SKM-1 treated with dmso at 0.1 percent for 144 hours (cell line): ENCODE data around the gene ZDHHC24.
"Not testable (repeated sequence)": the region's sequence is repeated elsewhere in the genome, so short reads cannot be mapped to it uniquely, and the experiment has no call there.

Source experiments
- DNase-seq: peaks from one replicate; lab custom pipeline; 2025; ENCODE audit not compliant: unreplicated experiment; lab: John Stamatoyannopoulos, UW

ZDHHC24 gene, protein sequence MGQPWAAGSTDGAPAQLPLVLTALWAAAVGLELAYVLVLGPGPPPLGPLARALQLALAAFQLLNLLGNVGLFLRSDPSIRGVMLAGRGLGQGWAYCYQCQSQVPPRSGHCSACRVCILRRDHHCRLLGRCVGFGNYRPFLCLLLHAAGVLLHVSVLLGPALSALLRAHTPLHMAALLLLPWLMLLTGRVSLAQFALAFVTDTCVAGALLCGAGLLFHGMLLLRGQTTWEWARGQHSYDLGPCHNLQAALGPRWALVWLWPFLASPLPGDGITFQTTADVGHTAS

DNA sequence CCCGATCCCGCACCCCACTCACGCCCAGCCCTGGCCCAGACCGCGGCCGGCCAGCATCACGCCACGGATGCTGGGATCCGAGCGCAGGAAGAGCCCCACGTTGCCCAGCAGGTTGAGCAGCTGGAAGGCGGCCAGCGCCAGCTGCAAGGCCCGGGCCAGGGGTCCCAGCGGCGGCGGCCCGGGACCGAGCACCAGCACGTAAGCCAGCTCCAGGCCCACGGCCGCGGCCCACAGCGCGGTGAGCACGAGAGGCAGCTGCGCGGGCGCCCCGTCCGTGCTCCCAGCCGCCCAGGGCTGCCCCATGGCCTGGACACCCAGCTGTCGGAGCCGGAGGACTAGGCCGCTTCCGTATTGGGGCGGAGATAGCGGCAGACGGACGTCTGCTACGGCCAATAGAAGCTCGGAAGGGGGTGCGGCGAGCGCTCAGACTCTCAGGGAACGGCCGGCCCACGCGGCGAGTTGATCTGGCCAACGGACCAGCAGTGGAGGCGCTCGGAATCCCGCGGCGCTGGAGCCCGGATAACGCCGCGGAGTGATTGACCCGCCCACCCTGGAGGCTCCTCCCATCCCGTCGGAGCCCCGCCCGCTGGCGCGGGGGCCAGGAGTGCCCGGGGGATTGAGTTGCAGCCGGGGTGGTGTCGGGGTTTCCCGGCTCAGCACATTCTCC lies at the start of gene ZDHHC24:
Gene ZDHHC24, minus strand, starts transcription at position 348 of the 667 bp plus-strand sequence. Its CDS starts 45 bp downstream, at position 303.
- DNase-seq: peak; percentile 94

DNA sequence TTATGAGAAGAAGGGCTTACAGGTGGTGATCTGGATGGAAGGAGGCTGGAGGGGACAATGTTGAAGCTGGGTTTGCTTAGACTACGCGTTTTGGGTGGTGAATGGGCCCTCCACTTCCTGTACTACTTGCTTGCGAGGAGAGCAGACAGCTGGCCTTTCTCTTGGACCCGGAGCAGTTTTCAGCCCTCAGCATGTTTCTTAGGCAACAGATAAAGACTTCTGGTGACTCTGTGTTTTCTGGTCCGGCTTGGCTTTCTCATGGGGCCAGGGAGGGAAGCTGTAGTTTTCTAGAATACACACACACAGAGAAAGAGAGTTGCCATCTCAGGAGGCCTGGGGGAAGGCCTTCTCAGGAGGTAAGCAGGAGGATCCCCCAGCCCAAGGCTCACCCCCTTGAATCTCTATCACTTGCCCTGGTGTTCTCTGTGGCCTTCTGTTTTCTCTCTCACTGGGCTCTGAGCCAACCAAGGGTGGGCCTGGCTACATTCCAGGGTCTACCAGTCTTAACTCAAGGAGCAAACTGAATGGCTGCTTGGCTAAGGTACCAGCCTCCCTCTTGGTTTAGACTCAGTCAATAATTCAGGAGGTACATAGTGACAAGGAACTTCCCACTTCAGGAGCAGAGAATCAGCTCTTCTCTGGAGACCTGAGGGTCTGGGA lies 49.5 kb upstream of the ZDHHC24 start:
- peak; percentile 49 for DNase-seq

DNA sequence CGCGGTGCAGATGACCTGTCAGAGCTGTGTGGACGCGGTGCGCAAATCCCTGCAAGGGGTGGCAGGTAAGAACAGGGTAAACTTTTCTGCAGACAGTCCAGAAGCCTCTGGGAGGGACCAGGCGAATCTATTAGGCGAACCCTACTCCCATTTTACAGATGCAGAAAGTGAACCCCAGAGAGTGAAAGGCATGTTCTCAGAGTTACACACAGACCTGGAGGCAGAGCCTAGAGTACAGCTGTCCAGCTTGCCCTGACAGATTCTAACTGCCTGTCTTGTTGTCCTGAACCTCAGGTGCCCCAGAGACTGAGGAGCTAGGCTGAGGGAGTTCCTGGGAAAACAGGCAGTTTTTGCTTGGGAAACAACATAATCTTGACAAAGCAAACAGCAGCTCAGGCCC lies 47.8 kb upstream of the ZDHHC24 start:
- no peak for DNase-seq

DNA sequence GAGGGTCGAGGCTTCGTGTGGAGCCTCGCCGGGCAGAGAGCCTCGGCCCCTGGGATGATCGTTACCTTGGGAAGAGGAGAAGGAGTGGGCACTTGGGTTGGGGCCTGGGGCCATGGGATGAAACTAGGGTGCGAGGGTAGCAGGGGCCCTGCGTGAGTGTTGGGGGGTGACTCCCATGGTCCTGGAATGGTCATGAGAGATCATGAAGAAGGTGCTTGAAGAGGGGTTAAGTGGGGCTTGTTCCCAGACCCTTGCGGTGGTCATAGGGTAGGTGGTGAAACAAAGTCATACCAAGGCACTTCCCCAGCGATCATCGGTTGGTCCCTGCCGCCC lies 47.4 kb upstream of the ZDHHC24 start:
- no peak for DNase-seq

DNA sequence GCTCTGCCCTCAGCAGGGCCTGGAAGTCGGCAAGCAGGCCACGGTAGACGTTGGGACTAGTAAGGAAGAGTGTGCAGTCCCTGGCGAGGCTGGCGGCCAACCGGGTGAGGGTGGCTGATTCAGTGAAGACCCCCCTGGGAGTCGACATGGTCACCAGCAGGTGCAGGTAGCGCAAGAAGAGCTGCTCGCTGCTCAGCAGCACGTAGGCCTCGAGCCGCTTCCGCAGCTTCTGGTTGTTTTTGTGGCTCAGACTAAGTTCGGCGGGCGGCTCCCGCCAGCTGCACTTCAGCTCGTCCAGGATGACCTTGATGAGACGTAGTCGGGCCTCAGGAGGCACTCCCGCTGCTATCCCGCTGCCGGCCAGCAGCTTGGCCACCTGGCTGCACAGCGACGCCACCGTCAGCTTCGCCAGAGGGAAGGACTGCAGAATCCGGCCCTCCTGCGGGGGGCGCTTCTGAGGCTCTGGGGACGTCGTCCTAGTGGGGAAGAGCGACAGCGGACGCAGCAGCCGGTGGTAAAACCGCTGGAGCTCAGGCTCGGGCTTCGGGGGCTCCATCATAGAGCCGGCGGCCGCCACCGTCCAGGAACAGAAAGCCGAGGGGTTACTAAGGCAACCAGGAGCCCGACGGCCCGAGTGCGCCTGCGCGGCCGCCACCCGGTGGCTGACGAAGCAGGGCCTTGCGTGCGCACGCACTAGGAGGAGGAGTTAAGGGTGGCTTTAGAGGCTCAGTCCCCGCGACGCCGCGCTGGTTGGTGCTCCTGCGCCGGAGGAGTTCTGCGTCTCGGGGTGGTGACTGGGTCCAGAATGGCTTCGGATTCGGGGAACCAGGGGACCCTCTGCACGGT lies 46.8 kb upstream of the ZDHHC24 start, which contains the start of the genes CCDC87 and CCS:
Gene CCDC87, minus strand, starts transcription at position 607 of the 846 bp plus-strand sequence. Its CDS starts 48 bp downstream, at position 559.
Gene CCS, plus strand, starts transcription at position 729 of the 846 bp plus-strand sequence. Its CDS starts 77 bp downstream, at position 806.
- DNase-seq: peak; percentile 92

DNA sequence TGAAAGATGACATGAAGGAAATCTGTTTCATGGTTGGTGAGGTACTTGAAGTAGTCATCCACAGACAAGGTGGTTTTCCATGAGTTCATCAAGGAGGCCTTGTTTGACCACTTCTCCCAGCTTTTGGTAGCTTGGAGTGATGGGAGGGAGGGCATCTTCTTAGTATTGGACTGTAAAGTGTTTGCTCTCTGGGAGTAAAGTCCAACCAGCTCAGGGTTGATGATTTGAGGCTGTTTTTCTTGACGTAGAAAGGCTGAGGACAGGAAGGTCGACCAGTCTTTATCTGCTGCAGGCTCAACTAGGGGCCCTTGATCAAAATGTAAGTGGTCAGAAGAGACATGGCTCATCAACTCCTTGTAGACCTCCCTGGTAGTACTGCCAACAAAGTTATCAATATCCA lies 45.3 kb upstream of the ZDHHC24 start:
- no peak for DNase-seq

DNA sequence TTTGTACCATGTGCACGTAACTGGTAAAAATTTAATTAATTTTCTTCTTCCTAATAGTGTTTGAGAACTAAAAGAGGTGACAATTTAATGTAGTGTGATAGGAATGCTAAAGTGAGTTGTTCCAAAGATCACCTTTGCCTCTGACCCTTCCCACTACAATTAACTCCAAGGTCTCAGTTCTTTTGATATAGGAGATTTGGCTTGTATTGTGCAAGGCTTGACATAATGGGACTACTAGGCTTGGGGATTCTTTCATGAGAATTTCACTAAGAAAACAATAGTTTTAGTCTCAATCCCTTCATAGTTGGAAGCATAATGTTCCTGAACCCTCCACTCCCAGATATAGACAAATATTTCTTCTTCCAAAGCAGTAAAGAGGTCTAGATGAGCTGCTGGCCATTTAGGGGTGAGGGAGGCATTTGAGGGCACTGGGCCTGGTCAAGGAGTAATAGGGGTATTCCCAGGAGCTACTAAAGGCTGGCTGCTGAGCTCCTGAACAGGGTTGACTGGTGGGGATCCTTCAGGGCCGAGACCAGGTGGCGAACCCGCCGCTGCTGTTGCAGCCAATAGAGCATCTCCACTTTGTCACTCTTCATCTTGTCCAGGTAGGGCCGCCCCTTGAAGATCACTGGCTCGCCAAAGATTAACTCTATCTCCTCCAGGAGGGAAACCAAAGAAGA lies 44.3 kb upstream of the ZDHHC24 start:
- no peak for DNase-seq

DNA sequence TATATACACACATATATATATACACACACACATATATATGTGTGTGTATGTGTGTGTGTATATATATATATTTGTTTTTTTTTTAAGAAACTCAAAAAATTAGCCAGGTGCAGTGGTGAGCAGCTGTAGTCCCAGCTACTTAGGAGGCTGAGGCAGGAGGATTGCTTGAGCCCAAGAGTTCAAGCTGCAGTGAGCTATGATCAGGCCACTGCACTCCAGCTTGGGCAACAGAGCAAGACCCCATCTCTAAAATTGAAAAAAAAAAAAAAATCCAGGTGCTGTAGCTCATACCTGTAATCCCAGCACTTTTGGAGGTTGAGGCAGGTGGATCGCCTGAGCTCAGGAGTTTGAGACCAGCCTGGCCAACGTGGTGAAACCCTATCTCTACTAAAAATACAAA lies 43.5 kb upstream of the ZDHHC24 start:
- DNase-seq: not testable (repeated sequence)

DNA sequence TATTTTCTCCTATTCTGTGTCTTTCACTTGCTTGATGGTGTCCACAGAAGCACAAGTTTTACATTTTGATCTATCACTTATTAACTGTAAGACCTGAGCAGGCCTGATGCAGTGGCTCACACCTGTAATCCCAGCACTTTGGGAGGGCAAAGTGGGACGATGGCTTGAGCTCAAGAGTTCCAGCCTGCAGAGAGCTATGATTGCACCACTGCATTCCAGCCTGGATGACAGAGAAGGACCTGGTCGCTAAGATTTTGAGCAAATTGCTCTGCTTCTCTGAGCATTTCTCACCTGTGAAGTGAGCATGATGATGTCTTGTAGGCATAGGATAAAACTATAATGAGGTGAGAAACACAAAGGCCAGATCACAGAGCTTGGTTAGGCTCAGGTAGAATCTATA lies 40.3 kb upstream of the ZDHHC24 start:
- DNase-seq: no peak

DNA sequence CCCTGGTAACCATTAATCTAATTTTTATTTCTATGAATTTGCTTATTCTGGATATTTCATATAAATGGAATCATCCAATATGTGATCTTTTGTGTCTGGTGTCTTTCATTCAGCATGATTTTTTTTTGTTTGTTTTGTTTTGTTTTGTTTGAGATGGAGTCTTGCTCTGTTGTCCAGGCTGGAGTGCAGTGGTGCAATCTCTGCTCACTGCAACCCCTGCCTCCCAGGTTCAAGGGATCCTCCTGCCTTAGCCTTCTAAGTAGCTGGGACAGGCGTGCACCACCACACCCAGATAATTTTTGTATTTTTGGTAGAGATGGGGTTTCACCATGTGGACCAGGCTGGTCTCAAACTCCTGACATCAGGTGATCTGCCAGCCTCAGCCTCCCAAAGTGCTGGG lies 39.6 kb upstream of the ZDHHC24 start:
- not testable (repeated sequence) for DNase-seq

DNA sequence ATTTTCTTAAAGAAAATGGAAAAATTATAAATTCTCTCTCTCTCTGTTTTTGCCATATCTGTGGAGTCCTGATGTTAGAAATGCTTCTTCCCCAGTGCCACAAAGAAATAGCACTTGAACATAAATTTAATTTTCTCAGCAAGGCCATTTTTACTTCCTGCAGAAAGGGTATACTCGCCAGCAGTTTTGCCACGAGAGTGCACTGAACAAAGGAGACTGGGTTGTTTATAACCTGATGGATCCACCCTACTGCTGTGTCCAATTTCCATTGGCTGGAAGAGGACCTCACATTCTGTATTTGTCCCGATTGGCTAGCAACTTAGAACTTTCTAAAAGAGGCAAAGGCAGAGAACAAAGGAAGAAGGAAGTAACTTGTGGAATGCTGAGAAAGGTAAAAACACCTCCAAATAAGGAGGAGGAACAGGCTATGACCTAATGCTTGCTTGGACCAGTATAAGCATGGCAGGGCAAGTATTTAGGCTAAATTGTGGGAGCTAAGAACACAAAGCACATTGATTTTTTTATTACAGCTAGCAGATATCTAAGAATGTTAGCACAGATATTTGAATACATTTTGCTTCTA lies 36.8 kb upstream of the ZDHHC24 start:
- not testable (repeated sequence) for DNase-seq

DNA sequence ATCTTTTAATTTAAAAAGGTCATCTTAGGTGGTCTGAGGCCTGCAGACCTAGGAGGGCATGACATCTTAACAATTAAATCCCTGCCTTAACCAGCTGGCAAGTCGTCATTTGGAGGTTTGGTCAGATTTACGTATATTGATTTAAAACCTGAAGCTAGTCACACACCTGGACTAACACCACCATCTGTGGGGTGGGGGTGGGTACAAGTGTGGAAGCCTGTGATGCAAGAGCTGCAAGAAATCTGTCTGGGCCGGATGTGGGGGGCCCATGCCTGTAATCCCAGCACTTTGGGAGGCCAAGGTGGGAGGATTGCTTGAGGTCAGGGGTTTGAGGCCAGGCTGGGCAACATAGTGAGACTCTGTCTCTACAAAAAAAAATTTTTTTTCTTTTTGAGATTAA lies 35.4 kb upstream of the ZDHHC24 start:
- DNase-seq: no peak

DNA sequence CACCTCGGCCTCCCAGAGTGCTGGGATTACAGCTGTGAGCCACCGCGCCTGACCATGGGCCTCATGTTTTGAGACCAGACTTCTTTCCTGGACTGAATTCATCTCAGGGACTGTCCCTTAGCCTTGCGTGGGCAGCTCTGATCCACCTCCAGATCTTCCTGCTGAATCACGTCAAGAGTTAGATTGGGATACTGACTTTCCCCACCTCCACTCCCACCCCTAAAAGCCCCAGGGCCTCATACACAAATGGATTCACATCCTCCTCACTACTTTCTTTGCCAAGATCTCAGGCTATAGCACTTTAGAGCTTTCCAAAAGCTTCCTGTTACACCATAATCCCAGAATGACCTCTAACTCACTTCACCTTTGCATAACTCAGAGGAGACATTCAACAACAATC lies 35.0 kb upstream of the ZDHHC24 start:
- DNase-seq: no peak

DNA sequence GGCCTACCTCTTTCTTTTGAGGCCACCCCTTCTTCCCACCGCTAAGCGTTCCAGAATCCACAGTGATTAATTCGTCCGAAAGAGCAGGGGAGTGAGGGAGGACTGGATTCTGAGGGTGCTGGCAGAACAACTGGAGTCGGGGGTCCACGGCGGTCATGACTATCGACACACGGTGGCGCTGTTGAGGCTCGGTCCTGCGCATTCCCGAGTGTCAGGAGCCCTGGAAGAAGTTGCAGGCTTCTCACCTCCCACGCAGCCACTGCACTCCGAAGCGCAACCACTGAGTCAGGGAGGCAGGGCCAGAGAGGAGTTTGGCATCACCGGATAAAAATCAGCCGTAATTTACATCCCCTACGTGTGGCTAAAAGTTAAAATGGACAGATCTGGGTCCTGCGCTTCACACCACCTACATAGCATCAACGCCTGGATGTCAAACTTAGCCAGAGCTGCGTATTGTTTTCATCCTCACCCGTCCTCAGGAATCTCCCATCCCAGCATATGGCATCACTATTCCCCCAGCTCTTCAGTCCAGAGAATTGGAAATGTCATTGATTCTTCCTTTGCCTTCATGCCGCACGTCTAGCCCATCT lies 33.3 kb upstream of the ZDHHC24 start:
- peak; percentile 31 for DNase-seq

DNA sequence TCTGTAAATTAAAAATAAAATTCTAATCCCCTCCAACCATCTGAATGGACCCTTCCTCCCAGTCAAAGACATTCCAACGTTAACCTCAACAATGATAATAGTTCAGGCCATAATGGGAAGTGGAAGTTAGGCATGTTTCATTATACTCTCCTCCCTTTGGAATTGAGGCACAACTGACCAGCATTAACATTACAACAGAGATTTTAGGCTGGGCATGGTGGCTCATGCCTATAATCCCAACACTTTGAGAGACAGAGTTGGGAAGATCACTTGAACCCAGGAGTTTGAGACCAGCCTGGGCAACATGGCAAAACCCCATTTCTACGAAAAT lies 25.0 kb upstream of the ZDHHC24 start:
- DNase-seq: no peak

DNA sequence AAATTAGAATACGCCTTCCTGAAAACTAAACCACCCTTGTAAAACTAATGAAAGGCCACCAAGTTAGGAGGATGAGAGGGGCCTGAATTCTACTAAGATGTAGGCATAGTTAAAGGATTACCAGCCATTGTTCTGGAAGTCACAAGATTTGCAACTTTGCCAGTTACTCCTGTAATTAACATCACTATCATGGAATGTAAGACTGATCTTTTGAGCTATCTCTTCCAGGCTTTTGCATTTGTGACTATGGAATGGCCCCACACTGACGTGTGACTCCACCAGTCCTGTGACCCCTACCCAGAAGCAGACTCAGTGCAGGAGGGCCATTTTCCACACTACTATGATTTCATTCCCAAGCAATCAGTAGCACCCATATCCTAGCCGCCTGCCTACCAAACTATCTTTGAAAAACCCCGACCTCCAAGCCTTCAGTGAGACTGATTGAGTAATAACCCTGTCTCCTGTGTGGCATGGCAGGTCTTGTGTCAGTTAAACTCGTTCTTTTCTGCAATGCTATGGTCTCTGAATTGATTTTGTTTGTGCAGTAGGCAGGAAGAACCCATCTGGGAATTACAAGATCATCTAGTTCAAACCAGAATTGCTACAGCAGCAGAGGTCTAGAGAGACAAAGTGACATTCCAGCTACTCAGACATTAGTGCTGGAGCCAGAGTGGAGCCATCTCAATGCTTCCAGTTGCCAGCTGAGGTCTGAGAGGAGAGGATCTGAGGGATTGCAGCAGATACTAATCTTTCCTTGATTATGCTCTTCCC lies 24.4 kb upstream of the ZDHHC24 start:
- DNase-seq: no peak

DNA sequence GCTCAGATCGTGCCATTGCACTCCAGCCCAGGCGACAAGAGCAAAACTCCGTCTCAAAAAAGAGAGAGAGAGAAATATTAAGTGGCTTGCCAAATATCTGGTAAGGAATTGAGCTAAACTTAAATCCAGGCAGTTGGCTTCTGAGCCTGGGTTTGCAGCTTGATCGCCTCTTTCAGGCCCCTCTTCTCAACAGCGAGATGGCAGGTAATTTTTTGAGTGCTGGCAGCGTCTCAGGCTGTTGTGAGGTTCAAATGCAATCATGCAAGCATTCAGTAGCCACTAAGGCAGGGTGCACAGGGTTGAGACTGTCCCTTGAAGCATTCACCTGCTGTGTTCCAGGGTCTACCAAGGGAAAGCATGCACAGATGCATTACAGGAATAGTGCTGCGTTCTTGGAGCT lies 23.2 kb upstream of the ZDHHC24 start:
- no peak for DNase-seq

DNA sequence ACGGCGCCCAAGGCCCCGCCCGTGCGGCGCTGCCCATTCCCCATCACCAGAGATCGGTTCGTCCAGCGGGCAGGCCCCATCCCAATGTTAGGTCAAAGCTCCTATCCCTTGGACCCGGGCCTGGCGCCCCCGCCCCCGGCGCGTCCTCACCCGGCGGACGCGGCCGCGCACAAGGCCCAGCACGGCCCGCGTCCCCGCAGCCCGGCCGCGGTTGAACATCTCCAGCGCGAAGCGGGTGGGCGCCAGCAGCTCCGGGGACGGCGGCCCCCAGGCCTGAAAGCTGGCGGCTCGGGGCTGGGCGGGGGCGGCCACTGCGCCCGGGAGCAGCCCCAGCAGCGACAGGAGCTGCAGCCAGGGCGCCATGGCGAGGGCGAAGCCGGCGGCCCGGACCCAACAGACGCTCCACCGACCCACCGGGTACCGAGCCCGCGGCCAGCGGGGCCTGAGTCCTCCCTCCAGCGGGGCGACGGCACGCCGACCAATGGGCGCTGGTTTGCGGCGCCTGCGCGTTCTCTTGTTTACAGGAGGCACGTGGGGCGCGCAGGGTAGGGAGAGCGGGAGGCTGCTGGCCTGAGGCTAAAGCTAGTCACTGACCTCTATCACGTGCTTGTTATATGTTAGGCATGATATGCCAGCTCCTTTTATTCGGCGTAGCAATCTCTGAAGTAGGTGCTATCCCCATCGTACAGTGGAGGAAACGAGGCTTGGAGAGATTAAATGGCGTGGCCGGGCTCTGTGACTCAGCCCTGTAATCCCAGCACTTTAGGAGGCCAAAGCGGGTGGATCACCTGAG lies 22.5 kb upstream of the ZDHHC24 start, which contains the start of gene CTSF:
Gene CTSF, minus strand, starts transcription at position 483 of the 793 bp plus-strand sequence. Its CDS starts 120 bp downstream, at position 363.
- DNase-seq: peak; percentile 40
